ENCODE data around the gene ADCYAP1R1.

GRCh38 chr7:31113660-31114059, 61.6 kb downstream of the ADCYAP1R1 start:
- TF ChIP-seq CTCF (IDR thresholded peaks at IDR 0.05) = no peak
- no peak for TF ChIP-seq POLR2A (IDR thresholded peaks at IDR 0.05)

Data from adrenal gland (tissue), 5 donors.